ENCODE data around the gene SMCHD1.

Gene SMCHD1

GRCh38 chr18:2853173-2853925, 197.8 kb downstream of the SMCHD1 start:
- Histone ChIP-seq H3K27me3 (replicated peaks) (no peaks in the 10 kb centered on the region), H3K4me3 (ENCODE audit: low read depth, low read length) (no peak overlapping the region), H3K36me3 (replicated peaks) (no peaks in the 10 kb centered on the region), H3K27ac (no peak overlapping the region)
- in situ Hi-C loops (cut with HindIII; ENCODE audit: low pct_ligation_motif_present, low sequenced_read_pairs): no loop called here
- TF ChIP-seq, protein P1, sequence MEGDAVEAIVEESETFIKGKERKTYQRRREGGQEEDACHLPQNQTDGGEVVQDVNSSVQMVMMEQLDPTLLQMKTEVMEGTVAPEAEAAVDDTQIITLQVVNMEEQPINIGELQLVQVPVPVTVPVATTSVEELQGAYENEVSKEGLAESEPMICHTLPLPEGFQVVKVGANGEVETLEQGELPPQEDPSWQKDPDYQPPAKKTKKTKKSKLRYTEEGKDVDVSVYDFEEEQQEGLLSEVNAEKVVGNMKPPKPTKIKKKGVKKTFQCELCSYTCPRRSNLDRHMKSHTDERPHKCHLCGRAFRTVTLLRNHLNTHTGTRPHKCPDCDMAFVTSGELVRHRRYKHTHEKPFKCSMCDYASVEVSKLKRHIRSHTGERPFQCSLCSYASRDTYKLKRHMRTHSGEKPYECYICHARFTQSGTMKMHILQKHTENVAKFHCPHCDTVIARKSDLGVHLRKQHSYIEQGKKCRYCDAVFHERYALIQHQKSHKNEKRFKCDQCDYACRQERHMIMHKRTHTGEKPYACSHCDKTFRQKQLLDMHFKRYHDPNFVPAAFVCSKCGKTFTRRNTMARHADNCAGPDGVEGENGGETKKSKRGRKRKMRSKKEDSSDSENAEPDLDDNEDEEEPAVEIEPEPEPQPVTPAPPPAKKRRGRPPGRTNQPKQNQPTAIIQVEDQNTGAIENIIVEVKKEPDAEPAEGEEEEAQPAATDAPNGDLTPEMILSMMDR (IDR thresholded peaks at IDR 0.05; ENCODE audit: low read depth, low read length, missing control alignments): no peak
- DNase-seq: no peak

DNA sequence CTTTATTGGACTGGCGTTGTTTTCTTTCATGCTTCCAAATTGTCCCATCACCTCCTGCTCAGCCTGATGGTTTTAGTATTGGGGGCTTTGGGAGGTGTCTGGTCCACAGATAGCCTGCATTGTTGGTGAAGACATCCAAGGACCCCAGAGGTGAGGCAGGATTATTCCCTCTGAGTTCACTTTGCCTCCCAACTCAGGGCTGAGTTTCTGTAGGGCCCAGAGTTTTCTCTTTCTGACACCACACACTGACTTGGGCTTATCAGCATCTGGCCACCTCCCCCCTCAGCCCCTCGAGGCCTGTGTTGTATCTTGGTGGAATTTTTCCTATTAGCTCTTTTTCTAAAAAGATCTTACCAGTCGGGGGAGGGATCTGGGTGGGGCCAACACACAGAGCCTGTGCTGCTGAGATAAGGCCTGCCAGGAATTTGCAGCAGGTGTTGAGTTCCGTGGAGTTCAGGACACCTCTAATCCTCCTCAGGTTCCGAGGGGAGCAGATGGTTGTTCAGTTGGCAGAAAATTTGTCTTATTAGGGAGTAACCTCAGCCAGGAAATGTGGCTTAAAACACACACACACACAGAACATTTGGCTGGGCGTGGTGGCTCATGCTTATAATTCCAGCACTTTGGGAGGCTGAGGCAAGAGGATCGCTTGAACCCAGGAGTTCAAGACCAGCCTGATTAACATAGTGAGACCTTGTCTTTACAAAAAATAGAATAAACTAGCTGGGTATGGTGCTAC, 198.6 kb downstream of the SMCHD1 start:
- Histone ChIP-seq H3K27me3 (replicated peaks) (no peaks in the 10 kb centered on the region), H3K36me3 (replicated peaks) (no peaks in the 10 kb centered on the region), H3K27ac (no peak overlapping the region), H3K4me3 (ENCODE audit: low read depth, low read length) (no peak overlapping the region)
- no peak for DNase-seq
- in situ Hi-C loops (cut with HindIII; ENCODE audit: low pct_ligation_motif_present, low sequenced_read_pairs): no loop called here
- TF ChIP-seq, protein P1 (IDR thresholded peaks at IDR 0.05; ENCODE audit: low read depth, low read length, missing control alignments): no peak
